NCI-H2227 (cell line): ENCODE measurements around the gene SDF2L1.

ENCODE experiments used
- DNase-seq: peaks from one replicate; lab custom pipeline; 2025; ENCODE audit not compliant: unreplicated experiment; lab: John Stamatoyannopoulos, UW

SDF2L1 gene

DNA sequence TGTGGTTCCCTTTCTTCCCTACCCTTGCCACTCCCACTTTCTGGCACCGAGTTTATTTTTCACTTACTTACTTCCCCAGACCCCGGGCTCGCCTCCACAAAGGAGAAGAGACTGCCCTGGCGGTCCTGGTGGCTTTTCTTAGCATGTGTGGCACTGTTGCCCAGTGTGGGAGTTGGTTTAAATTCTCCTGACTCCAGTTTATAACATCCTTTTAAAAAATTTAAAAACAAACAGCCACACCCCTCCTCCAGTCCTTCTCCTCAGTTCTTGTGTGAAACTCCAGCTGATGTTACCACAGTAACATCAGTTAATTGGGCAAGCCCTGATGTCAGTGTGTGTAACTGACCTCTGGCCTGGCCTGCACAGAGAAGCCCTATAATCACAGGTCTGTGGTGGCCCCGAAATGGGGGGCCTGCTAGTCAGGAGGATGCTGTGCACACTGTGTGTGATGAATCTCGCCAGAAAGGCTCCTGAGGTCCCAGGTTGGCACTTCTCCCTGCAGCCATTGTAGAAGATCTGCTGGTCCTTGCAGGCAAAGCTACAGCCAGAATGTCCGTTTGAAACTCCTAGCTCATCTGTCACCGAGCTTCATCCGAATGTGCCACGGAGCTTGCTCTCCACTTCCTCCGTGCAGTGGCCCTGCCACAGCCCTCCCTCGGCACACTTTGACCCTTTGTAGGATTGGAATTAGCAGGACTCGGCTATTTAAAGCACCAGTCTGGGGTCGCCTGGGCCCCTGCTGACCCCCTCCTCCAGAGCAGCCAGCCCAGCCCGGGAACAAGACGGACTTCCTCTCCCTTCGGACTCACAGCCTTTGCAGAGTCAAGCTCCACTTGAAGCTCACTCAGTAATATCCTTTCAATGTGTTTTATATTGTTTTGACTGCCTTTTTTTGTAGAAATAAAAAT lies 19.8 kb upstream of the SDF2L1 start:
- DNase-seq, result no peak

GRCh38 chr22:21622919-21623647 lies 19.0 kb upstream of the SDF2L1 start:
- no peak for DNase-seq

- no peak for DNase-seq
Measured at GRCh38 chr22:21623648-21623970, 18.5 kb upstream of the SDF2L1 start.

GRCh38 chr22:21624120-21624879 lies 17.8 kb upstream of the SDF2L1 start:
- DNase-seq, result peak; percentile 29

DNA sequence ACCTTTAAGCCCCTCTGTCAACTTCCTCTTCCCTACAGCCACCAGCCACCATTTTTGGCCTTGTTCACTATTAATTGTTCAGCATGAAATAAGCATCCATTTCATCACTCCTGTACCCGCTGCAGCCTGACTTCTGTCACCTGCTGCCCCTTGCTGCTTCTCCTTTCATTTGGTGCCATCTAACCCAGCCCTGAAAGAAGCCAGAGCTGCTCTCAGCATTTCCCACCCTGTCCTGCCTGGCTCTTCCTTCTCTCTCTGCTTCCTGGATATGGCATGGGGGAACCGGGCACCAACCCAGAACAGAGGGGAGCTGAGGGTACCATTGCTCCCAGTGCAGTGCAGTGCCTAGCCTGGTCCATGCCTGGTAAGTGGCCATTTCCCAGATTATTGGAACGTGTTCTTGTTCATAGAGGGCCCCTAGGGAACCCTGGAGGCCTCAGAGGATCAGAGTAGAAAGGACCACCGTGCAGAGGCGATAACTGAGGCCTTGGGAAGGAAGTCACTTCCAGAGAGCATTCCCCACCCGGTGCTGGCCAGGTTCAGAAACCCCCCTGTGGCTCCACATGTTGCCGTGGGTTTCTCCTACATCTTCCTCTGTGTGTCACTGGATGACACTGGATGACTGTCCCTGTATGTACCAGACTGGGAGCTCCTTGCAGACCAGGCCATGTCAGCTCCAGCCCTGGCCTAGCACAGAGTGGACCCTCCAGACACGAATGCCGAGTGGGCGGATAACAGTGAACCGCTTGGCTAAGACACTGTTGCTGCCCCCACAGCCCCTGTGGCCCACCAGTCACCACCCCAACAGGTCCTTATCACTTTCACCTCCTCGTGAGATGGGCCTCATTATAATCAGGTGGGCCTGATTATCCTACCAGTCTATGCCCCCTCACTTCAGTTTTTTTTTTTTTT lies 17.0 kb upstream of the SDF2L1 start:
- DNase-seq, result no peak

GRCh38 chr22:21626073-21626734 lies 15.9 kb upstream of the SDF2L1 start:
- DNase-seq, result no peak

GRCh38 chr22:21626735-21627469 lies 15.2 kb upstream of the SDF2L1 start:
- no peak for DNase-seq

DNA sequence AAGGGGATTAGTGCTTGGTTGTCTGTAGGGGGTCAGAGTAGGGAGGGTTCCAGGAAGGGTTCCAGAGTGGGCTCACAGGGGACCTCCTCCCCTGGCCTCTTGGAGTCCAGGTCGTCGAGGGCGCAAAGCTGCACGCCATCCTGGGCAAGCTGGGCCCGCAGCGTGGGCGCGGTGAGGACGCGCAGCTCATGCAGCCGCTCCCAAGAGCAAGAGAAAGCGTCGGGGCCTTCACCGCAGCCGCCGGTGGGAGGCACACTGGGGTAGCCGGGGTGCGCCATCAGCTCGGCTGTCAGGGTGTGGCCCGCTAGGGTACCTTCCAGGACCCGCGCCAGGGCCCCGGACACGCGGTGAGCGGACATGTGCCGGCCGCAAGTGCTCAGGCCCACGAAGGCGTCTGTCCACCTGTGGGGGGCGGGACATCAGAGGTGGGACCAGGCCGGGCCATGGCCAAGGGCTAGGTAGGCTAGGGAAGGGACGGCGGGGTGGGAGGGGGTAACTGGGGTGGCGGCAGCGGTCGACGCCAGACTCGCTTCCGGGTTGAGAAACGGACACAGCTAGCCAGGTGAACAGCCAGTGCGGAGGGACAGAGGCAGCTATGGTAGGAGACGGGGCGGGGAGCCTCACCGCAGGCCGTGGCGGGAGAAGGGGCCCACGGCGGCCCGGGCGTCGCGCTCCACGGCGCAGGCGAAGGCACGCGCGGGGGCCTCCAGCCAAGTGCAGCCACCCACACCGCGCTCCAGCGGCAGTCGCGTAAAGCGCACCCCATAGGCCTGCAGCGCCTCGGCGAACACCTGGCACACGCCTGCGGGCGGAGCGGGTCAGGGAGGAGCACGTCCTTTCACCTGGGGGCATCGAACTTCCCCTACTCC lies 13.5 kb upstream of the SDF2L1 start:
- no peak for DNase-seq

GRCh38 chr22:21629255-21630149 lies 12.6 kb upstream of the SDF2L1 start, which contains the start of gene YDJC:
Gene YDJC, minus strand, starts transcription at chr22:21630022. Its CDS starts 8 bp downstream, at chr22:21630014.
- DNase-seq, result peak; percentile 97

DNA sequence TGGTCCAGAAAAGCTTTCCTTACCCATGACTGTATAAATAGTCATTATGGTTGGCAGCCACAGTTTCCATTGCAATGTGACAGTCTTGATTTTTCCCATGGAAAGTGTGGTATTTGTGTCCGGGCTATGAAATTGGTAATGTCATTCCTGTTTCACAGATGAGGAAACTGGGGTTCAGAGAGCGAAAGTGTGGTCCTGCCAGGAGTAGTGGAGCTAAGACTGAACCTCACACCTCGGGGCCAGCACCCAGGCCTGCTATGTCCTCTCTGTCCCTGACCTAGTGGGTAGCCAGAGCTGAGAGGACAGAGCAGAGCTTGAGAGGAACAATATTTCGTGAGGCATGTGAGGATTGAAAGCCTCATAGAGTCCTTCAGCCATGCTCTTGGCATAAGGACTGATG lies 11.1 kb upstream of the SDF2L1 start:
- no peak for DNase-seq

DNA sequence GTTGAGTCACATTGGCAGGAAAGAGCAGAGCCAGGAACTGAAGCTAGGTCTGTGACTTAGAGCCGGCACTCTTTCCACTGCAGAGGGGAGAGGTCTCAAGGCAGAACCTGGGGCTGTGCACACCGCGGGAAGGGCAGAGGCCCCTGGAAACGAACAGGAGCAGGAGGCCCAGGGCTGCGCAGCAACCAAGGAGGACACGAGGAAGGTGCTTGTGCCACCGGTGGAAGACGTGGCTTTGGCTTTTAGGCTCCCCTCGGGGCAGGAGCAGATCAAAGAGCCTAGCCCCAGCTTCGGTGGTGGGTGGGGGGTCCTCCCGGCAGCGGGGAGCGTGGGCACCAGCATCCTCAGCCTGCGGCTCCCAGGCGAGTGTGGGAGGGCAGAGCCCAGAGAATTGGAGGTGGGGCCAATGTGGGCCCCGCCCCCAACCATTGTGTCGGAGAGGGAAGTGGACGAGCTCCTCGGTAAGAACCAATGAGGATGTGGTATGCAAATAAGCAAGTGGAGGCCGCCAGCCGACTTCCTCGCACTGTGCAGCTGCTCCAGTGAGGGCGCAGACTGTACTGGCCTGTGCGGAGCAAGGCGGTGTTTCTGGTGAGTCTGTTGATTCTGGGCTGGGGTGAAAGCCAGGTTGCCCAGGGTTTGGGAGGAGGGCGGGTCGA lies 9.7 kb upstream of the SDF2L1 start, which contains the start of gene CCDC116:
Gene CCDC116, plus strand, starts transcription at position 524 of the 659 bp plus-strand sequence. CDS start 422 bp downstream, outside the sequence.
- DNase-seq, result peak; percentile 21

GRCh38 chr22:21632931-21633330 lies 9.2 kb upstream of the SDF2L1 start:
- DNase-seq, result no peak

- DNase-seq, result no peak
Measured at GRCh38 chr22:21633481-21633880, 8.6 kb upstream of the SDF2L1 start.

DNA sequence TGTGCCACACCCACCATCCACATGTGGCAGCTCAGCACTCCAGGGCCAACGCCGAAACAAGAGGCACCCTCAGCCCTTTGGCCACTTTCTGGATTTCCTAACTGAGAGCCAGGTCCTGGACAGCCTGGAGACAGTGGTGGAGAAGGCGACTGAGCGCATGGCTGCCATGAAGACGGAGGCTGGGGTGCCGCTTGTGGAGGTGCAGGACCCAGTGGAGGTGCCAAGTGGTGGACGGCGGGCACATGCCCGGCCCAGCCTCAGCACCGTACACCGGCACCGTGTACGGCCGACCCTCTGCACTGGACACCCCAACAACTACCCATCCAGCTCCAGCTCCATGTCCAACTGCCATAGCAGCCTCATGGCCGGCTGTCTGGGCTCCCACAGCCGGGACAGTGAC lies 8.0 kb upstream of the SDF2L1 start:
- no peak for DNase-seq

- DNase-seq, result no peak
Measured at GRCh38 chr22:21634844-21635243, 7.3 kb upstream of the SDF2L1 start.

GRCh38 chr22:21635771-21636510 lies 6.2 kb upstream of the SDF2L1 start:
- no peak for DNase-seq
